NCI-H345 treated with DMSO at 0.1 percent for 48 hours (cell line): ENCODE data around the gene HPS1.
A peak's percentile ranks its signal among the peaks of the same experiment; 100 is the strongest.

Source experiments
- DNase-seq: peaks from one replicate; lab custom pipeline; 2025; ENCODE audit not compliant: unreplicated experiment; lab: John Stamatoyannopoulos, UW

Gene HPS1

DNA sequence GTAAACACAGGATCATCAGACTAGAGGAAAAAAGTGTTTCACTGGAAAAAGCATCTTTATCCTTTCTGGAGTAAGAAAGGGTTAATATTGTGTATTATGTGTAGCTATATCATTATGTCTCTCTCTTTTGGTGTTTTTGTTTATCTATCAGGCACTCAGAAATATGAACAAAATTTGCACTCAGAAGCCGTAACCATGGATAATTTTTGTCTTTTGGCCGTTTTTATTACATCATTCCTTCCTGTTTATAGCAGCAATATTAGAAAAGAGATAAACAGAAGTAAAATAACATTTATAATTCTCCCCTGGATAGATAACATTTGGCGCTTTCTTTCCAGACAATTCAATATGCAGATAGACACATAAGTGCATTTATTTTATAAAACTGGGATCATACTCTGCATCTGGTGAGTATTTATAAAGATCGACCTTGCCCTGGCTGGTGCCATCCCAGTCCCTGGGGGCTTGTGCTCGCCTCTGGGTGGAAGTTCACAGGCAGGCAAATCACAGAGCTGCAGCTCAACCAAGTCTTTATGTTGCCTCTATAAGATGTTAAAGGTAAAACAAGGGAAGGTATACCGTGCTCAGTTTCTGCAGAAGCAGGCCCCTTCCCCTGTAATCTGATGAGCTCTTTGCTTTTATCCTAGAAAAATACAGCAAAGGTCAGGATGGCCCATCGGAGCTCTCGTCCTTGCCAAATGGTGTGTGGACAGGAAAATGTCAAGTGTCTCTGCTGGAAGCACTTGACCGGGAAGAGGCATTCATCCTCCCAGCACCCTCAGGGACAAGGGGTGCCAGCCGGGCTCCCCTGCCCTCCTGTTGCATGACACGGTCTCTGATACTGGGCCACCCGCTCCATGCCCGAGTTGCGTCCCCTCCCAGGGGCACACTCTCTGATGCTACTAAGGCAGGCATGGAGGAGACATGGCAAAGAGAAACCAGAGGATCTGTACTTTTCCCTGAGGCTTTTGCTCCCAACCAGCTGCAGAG, 75.6 kb downstream of the HPS1 start:
- no peak for DNase-seq

DNA sequence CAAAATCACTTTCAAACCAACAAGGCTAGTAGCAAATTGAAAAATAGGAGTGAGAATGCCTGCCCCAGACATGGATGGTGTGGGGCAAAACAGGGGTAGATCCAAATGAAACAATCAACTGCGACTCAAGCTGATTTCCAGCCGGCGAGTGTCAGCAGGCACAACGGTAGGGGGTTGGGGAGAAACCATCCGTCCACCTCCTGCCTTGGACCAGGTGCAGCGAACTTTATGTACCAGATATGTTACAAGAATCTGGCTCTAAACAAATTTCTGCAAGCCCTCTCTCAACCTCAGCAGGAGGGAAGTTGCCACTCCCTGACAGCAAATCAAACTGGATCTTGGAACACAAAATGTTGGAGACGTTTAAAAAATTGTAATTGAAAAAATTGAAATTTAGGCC, 76.9 kb downstream of the HPS1 start:
- DNase-seq = no peak

DNA sequence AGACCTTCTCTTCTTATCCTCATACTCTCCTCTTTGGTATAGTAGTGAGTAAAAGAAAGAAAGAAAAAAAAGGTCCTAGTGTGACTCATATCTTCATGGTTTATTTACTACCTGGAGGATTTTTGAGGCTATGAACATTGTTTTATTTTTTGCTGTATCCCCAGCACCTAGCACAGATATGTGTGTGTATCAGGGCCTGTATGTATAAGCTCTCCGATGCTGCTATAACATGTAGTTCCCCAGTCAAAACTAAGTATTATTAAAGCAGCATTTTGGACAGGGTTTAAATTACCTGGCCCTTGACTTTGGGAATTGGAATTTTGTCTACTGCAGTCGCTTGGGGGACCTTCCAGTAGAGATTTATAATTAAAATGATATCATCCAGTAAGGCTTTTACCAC, 78.1 kb downstream of the HPS1 start:
- DNase-seq = no peak

DNA sequence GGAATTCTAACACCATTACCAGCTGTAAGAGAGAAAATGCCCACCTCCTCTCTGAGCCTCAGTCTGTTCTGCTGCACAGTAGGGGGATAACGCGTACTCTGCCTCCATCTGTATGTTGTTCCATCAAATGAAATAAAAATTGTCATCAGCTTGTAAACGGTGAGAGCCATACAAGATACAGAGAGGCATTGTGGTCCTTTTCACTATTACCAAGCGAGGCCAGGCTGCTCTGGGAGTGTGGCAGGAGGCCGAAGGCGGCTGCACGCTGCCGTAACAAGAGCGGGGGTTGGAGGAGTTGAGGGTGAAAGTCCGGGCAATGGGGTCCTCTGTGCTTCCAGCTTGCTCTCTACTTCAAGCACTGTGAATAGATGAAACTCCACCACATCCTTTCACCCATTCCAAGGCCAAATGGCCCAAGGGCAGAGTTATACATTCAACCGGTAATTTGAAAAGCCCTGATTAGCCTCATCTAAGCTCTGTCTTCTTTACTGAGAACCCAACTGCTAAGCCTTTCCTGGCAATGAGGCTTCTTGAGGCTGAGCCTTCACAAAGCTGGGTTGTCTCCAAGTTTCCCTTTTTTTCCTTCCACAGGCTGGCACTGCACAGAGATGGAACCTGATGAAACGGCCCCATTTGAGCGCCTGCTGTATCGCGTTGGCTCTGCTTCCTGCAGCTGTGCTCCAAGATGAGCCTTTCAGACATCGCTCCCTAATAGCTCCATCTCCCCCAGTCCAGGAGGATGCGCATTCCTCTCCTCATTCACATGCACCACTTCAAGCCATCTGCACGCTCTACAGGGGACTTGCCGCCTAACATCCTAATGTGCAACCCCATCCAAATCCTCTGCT, 78.9 kb downstream of the HPS1 start:
- peak; percentile 5 for DNase-seq
